ENCODE data around the gene SMLR1.
"Not testable (repeated sequence)": the region's sequence is repeated elsewhere in the genome, so short reads cannot be mapped to it uniquely, and the experiment has no call there.

SMLR1 gene

GRCh38 chr6:130827247-130828149, at the start of gene SMLR1:
Gene SMLR1 (plus strand): TSS chr6:130827406. CDS start chr6:130827414, 8 bp downstream.
- Mint-ChIP-seq H3K4me3 (no peak within 1 kb of the TSS), H3K4me1 (no peaks in the 10 kb centered on the region), H3K27ac (no peak within 1 kb of the TSS), H3K9me3 (no peaks in the 10 kb centered on the region), H3K27me3 (no peaks in the 10 kb centered on the region), H3K36me3 (no peaks in the 10 kb centered on the region)
- ATAC-seq, result no peak

DNA sequence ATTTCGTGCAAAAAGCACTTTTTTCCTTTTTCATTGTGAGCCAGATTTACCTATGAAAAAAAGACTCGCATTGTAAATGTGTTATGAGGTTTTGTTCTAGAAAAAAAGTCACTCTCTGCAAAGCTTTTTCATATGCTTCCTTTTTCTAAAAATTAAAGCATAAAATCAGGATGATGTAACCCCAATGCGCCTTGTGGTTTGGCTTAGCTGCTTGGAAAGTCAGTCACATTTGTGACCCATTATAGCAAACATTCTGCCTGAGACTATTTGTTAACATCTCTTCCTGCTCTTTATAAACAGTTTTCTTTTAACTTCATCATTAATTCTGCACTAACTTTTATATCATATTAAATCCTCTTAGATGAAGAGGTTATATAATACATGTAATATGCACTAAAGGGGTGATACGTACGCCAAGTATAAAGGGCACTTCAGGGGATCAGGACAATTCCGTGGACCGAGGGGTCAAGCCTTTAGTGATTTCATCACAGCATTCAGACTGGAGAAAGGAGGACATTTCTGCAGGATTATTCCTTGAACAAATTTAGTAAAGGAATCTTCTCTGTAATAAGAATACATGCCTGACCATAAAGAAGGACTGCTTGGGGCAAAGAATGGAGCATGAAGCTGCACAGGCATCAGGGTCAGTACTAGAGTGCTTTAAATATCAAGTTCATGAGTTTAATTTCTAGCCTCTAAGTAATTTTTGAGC, 48.1 kb upstream of the SMLR1 start:
- Mint-ChIP-seq H3K36me3 (no peaks in the 10 kb centered on the region), H3K27me3 (peaks cover 12% of the 10 kb centered on the region), H3K4me3 (no peak overlapping the region), H3K27ac (no peak overlapping the region), H3K9me3 (no peaks in the 10 kb centered on the region), H3K4me1 (peaks cover 5% of the 10 kb centered on the region)
- no peak for ATAC-seq

- H3K36me3 Mint-ChIP-seq, result no peaks in the 10 kb centered on the region
- no peak overlapping the region for H3K27ac Mint-ChIP-seq
- H3K4me3 Mint-ChIP-seq, result no peak overlapping the region
- peaks cover 5% of the 10 kb centered on the region for H3K4me1 Mint-ChIP-seq
- no peaks in the 10 kb centered on the region for H3K9me3 Mint-ChIP-seq
- peaks cover 12% of the 10 kb centered on the region for H3K27me3 Mint-ChIP-seq
- no peak for ATAC-seq
Measured at GRCh38 chr6:130779658-130780033, 47.6 kb upstream of the SMLR1 start.

DNA sequence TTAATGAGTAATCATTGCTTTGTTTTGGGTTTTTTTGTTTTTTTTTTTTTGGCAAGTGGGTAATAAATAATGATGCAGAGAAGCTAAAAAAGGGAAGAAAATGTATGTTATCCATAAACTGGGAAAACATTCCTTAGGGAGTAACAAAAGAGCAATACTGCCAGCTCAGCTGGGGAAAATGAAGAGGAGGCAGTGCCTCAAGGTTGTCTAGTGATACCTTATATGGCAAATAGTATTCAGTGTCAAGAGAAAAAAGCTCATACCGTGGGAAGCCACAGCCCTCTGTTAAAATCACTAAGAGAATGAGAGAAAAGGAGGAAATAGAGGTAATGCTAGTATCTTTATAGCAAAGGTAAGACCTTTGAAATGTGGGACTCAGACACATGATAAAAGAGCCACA, 47.1 kb upstream of the SMLR1 start:
- Mint-ChIP-seq H3K4me3 (no peak overlapping the region), H3K27me3 (peaks cover 12% of the 10 kb centered on the region), H3K9me3 (no peaks in the 10 kb centered on the region), H3K36me3 (no peaks in the 10 kb centered on the region), H3K27ac (no peak overlapping the region), H3K4me1 (peaks cover 5% of the 10 kb centered on the region)
- no peak for ATAC-seq

DNA sequence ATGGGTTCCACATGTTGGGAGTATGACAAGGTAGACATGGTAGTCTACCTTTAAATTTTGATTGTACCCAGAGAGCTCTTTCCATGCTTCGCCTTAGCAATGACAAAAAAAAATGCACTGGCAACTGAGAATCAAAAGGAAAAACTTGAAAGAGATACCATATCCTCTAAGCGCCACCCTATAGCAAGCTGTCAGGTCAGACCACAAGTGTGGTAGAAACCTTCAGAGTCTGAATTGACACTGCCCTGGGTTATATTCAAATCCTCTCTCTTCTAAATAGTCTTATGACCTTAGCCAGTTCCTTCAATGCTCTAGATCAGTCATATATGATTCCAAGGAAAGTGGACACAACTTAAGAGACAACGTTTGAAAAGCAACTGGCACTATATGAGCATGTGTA, 45.6 kb upstream of the SMLR1 start:
- H3K4me1 Mint-ChIP-seq, result peaks cover 1% of the 10 kb centered on the region
- H3K4me3 Mint-ChIP-seq, result no peak overlapping the region
- peaks cover 12% of the 10 kb centered on the region for H3K27me3 Mint-ChIP-seq
- no peak overlapping the region for H3K27ac Mint-ChIP-seq
- H3K36me3 Mint-ChIP-seq, result no peaks in the 10 kb centered on the region
- ATAC-seq, result no peak
- no peaks in the 10 kb centered on the region for H3K9me3 Mint-ChIP-seq

- Mint-ChIP-seq H3K27me3 (peaks cover 12% of the 10 kb centered on the region), H3K4me3 (no peak overlapping the region), H3K36me3 (no peaks in the 10 kb centered on the region), H3K27ac (no peak overlapping the region), H3K9me3 (no peaks in the 10 kb centered on the region), H3K4me1 (no peaks in the 10 kb centered on the region)
- no peak for ATAC-seq
Measured at GRCh38 chr6:130783416-130784107, 43.6 kb upstream of the SMLR1 start.

DNA sequence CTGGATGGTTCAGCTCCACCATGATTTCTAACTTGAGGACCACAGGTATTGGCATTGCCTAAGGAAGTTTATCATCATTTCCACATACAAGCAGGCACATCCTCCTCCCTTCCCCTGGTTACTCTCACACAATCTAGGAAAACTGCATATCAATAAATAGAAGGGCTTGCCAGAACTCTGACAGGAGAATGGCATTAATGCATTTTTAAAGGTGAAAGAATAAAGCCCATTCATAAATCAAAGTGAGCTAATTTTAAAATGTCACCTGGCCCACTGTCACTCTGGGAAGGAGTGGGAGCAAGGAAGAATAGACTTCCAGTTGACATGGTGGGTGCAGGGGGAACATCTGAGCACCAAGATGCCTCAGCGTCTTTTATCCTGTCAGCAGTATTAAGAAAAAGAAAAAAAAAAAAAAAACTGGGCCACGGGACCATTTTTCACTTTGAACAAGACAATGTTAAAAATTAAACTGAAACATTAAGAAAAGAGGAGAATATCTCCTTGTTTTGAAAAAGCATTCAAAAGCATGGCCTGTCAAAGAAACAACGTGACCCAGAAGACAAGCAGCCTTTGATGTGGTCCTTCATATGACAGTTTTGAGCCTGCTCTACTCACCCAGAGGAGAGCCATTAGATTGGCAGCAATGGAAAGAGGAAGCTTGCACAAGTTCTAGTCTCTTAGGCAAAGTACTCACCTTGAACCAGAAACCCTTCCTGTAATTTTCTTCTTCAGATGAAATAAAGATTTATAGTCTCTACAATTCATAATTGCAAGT, 39.3 kb upstream of the SMLR1 start:
- Mint-ChIP-seq H3K27me3 (no peaks in the 10 kb centered on the region), H3K27ac (no peak overlapping the region), H3K4me3 (no peak overlapping the region), H3K36me3 (no peaks in the 10 kb centered on the region), H3K9me3 (no peaks in the 10 kb centered on the region), H3K4me1 (no peaks in the 10 kb centered on the region)
- no peak for ATAC-seq

DNA sequence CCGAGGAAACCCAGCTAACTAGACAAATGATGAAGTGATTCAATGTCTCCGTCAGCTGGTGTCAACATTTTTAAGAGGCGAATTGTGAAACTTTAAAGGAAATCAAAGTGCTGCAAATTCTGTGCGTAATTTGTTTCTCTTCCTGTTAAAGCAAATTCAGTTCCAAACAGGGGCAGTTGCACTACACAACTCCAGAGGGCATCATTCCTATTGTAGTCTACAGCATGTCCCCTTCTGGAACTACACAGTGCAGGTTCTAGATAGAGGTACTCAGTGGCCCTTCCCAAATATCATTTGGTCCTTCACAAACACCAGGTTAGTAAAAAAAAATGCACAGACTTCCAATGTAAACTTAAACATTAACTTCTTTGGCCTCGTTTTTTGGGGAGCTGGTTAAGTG, 38.3 kb upstream of the SMLR1 start:
- H3K36me3 Mint-ChIP-seq, result no peaks in the 10 kb centered on the region
- no peak overlapping the region for H3K4me3 Mint-ChIP-seq
- no peak for ATAC-seq
- peaks cover 6% of the 10 kb centered on the region for H3K27me3 Mint-ChIP-seq
- no peak overlapping the region for H3K27ac Mint-ChIP-seq
- H3K4me1 Mint-ChIP-seq, result no peaks in the 10 kb centered on the region
- H3K9me3 Mint-ChIP-seq, result no peaks in the 10 kb centered on the region

GRCh38 chr6:130794010-130794697, 33.1 kb upstream of the SMLR1 start:
- Mint-ChIP-seq H3K4me1 (peaks cover 5% of the 10 kb centered on the region), H3K27me3 (peaks cover 9% of the 10 kb centered on the region), H3K36me3 (no peaks in the 10 kb centered on the region), H3K4me3 (no peak overlapping the region), H3K27ac (no peak overlapping the region), H3K9me3 (no peaks in the 10 kb centered on the region)
- ATAC-seq, result no peak

GRCh38 chr6:130794738-130795137, 32.5 kb upstream of the SMLR1 start:
- Mint-ChIP-seq H3K27ac (no peak overlapping the region), H3K36me3 (no peaks in the 10 kb centered on the region), H3K4me1 (peaks cover 5% of the 10 kb centered on the region), H3K9me3 (no peaks in the 10 kb centered on the region), H3K27me3 (peaks cover 9% of the 10 kb centered on the region), H3K4me3 (no peak overlapping the region)
- peak; percentile 45 for ATAC-seq

DNA sequence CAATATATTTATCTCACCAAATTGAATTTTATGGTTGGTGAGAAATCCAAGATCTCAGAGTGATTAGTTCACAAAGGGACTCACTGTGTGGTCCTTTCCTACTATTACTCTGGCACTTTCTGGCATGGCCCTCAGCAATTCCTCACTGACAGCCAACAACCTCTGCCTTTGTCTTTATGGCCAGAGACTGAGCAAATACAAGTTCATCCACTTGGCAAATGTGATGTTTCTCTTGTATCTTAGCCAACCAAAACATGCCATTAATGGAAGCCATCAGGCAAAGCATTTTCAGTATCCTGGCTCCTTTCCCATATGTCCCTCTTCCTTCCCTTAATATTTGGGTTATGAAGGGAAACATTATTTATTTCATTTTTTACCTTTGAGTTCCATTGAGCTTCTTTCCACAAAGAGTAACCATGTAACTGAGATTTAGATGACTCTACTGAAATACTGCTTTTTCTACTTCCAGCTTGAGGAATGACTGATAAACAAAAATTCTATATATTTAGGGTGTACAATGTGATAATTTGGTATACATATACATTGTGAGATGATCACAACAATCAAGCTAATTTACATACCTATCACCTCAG, 30.8 kb upstream of the SMLR1 start:
- no peak overlapping the region for H3K27ac Mint-ChIP-seq
- no peaks in the 10 kb centered on the region for H3K36me3 Mint-ChIP-seq
- H3K4me1 Mint-ChIP-seq, result peaks cover 5% of the 10 kb centered on the region
- no peaks in the 10 kb centered on the region for H3K9me3 Mint-ChIP-seq
- H3K27me3 Mint-ChIP-seq, result peaks cover 9% of the 10 kb centered on the region
- no peak for ATAC-seq
- no peak overlapping the region for H3K4me3 Mint-ChIP-seq

GRCh38 chr6:130797061-130797460, 30.1 kb upstream of the SMLR1 start:
- Mint-ChIP-seq H3K9me3 (no peaks in the 10 kb centered on the region), H3K4me1 (peaks cover 5% of the 10 kb centered on the region), H3K36me3 (no peaks in the 10 kb centered on the region), H3K27ac (no peak overlapping the region), H3K27me3 (peaks cover 9% of the 10 kb centered on the region), H3K4me3 (no peak overlapping the region)
- no peak for ATAC-seq

DNA sequence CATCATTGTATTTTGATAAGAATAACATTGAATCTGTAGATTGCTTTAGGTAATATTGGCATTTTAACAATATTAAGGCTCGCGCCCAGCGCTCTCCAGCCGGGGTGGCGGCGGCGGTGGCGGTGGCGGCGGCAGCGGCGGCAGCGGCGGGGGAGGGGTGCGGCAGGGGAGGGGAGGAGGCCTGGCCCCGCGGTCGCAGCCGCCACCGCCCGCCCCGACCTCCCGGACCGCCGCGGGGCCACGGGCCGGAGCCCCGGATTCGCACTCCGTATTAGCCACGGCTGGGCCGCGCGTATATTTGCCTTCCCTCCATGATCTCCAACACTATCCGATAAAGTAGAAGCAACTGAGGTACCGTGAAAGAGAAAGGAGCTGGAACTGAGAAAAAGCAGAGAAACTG, 25.8 kb upstream of the SMLR1 start:
- H3K4me3 Mint-ChIP-seq, H3K27me3 Mint-ChIP-seq, H3K27ac Mint-ChIP-seq, H3K36me3 Mint-ChIP-seq, H3K9me3 Mint-ChIP-seq, H3K4me1 Mint-ChIP-seq: not testable (repeated sequence)
- peak; percentile 64 for ATAC-seq

- H3K4me3 Mint-ChIP-seq, result no peak overlapping the region
- no peaks in the 10 kb centered on the region for H3K9me3 Mint-ChIP-seq
- H3K36me3 Mint-ChIP-seq, result no peaks in the 10 kb centered on the region
- no peaks in the 10 kb centered on the region for H3K27me3 Mint-ChIP-seq
- ATAC-seq, result no peak
- no peak overlapping the region for H3K27ac Mint-ChIP-seq
- H3K4me1 Mint-ChIP-seq, result no peaks in the 10 kb centered on the region
Measured at GRCh38 chr6:130810307-130811030, 16.7 kb upstream of the SMLR1 start.
